H1 (cell line): Measurements from ENCODE around the gene SCGB2B2. TPM values are rescaled to one million over a fixed set of nuclear protein-coding genes. Genes with fewer than 3 reads are reported as not detected.

ENCODE experiments used
- CTCF ChIA-PET: fragments of 300-600 bp; sonication (Branson Sonifier 250); formaldehyde crosslinking; loops from one replicate; lab custom pipeline; 2021; ENCODE audit not compliant: partially characterized antibody; lab: Charles Lee
- POLR2A ChIA-PET: fragments of 300-600 bp; sonication (Branson Sonifier 250); formaldehyde crosslinking; loops from one replicate; lab custom pipeline; 2021; ENCODE audit warnings: inconsistent platforms; ENCODE audit not compliant: partially characterized antibody; lab: Charles Lee
- DNase-seq, 2 experiments: peaks; one replicate each; pipeline versions ENCODE4 v3.0.0 to v3.0.0-alpha.2; 2010 to 2022; ENCODE audit warnings: low spot score in 2 of 2, low read depth in 1 of 2, mixed read lengths in 1 of 2
- FAIRE-seq: peaks from 2 replicates; lab custom pipeline; 2011; peaks lifted over from hg19 to GRCh38; lab: Jason Lieb, UNC
- H2AFZ ChIP-seq: 2 replicates; pipeline ENCODE4 v1.8.1; 2012; ENCODE audit warnings: low read length, inconsistent platforms
- H2AK5ac ChIP-seq: 2 replicates; pipeline ENCODE4 v1.6.1; 2013; ENCODE audit warnings: low read depth, low read length
- H2BK120ac ChIP-seq: replicated peaks from 2 replicates; pipeline ENCODE3; 2013; ENCODE audit warnings: low read depth, low read length, inconsistent platforms
- H2BK12ac ChIP-seq: 2 replicates; pipeline ENCODE4 v1.6.1; 2013; ENCODE audit warnings: low read depth, low read length
- H2BK15ac ChIP-seq: 2 replicates; pipeline ENCODE4 v1.6.1; 2013; ENCODE audit warnings: low read length
- H2BK20ac ChIP-seq: 2 replicates; pipeline ENCODE4 v1.6.1; 2013; ENCODE audit warnings: low read length
- H2BK5ac ChIP-seq: 2 replicates; pipeline ENCODE4 v1.6.1; 2013; ENCODE audit warnings: low read depth, low read length
- H3K14ac ChIP-seq: 2 replicates; pipeline ENCODE4 v1.6.1; 2013; ENCODE audit warnings: inconsistent platforms; ENCODE audit not compliant: insufficient read length
- H3K18ac ChIP-seq: 2 replicates; pipeline ENCODE4 v1.6.1; 2013; ENCODE audit warnings: low read length; ENCODE audit errors: extremely low read depth
- H3K23ac ChIP-seq: 2 replicates; pipeline ENCODE4 v1.6.1; 2013; ENCODE audit warnings: inconsistent platforms; ENCODE audit not compliant: insufficient read length
- H3K23me2 ChIP-seq: 2 replicates; pipeline ENCODE4 v1.6.1; 2013; ENCODE audit warnings: low read depth, low read length
- H3K27ac ChIP-seq: 2 replicates; pipeline ENCODE4 v1.6.1; 2011; ENCODE audit warnings: low read depth, low read length, inconsistent platforms
- H3K27me3 ChIP-seq, 4 experiments: replicated peaks in 1 of 4; 1 replicate in 1 of 4; 2 replicates in 3 of 4; pipeline versions ENCODE4 v1.6.1 to v1.8.1; 2011 to 2013; ENCODE audit warnings: low read length in 3 of 4, mild to moderate bottlenecking in 3 of 4, inconsistent platforms in 2 of 4, mixed read lengths in 2 of 4, moderate library complexity in 1 of 4; ENCODE audit not compliant: control insufficient read depth in 3 of 4, insufficient read depth in 3 of 4; ENCODE audit errors: extremely low read depth in 1 of 4
- H3K36me3 ChIP-seq, 4 experiments: 2 replicates each; pipeline versions ENCODE4 v1.6.1 to v1.8.1; 2011 to 2013; ENCODE audit warnings: mild to moderate bottlenecking in 4 of 4, low read length in 3 of 4, moderate library complexity in 2 of 4, control low read depth in 1 of 4, inconsistent platforms in 1 of 4; ENCODE audit not compliant: insufficient read depth in 4 of 4, control insufficient read depth in 2 of 4
- H3K4ac ChIP-seq: replicated peaks from 2 replicates; pipeline ENCODE3; 2013; ENCODE audit warnings: low read length, low read depth, mixed read lengths, inconsistent platforms; ENCODE audit not compliant: insufficient read length
- H3K4me1 ChIP-seq, 4 experiments: replicated peaks in 1 of 4; 1 replicate in 1 of 4; 2 replicates in 3 of 4; pipeline versions ENCODE4 v1.6.1 to v1.8.1; 2011 to 2013; ENCODE audit warnings: low read length in 3 of 4, inconsistent platforms in 2 of 4, mixed read lengths in 1 of 4; ENCODE audit not compliant: insufficient read depth in 4 of 4, control insufficient read depth in 3 of 4
- H3K4me2 ChIP-seq, 2 experiments: 2 replicates each; pipeline versions ENCODE4 v1.6.1 to v1.8.1; 2011 to 2013; ENCODE audit warnings: low read depth in 2 of 2, low read length in 2 of 2, control low read depth in 1 of 2, inconsistent platforms in 1 of 2, mild to moderate bottlenecking in 1 of 2; ENCODE audit not compliant: insufficient read depth in 1 of 2
- H3K4me3 ChIP-seq, 4 experiments: fragments of 200-600, 300-600 bp in 1 of 4; sonication (generic), shearing (Covaris generic), sonication (Bioruptor Twin) in 1 of 4; 2 replicates each; pipeline versions ENCODE4 v1.5.1 to v1.8.1; 2011 to 2016; ENCODE audit warnings: low read length in 4 of 4, low read depth in 3 of 4, control low read depth in 2 of 4, inconsistent platforms in 2 of 4, mild to moderate bottlenecking in 2 of 4, mixed read lengths in 1 of 4, moderate library complexity in 1 of 4; ENCODE audit not compliant: insufficient read depth in 2 of 4; ENCODE audit errors: extremely low read depth in 1 of 4
- H3K56ac ChIP-seq: replicated peaks from 2 replicates; pipeline ENCODE3; 2013; ENCODE audit warnings: low read depth, mild to moderate bottlenecking, mixed read lengths, low read length, inconsistent platforms; ENCODE audit not compliant: insufficient read length
- H3K79me1 ChIP-seq: 2 replicates; pipeline ENCODE4 v1.6.1; 2013; ENCODE audit warnings: low read depth, low read length, control low read depth
- H3K79me2 ChIP-seq, 2 experiments: 2 replicates each; pipeline versions ENCODE4 v1.6.1 to v1.8.1; 2012 to 2013; ENCODE audit warnings: low read length in 2 of 2, mild to moderate bottlenecking in 2 of 2, inconsistent platforms in 1 of 2; ENCODE audit not compliant: insufficient read depth in 2 of 2, control insufficient read depth in 1 of 2
- H3K9ac ChIP-seq, 4 experiments: replicated peaks in 1 of 4; 1 replicate in 1 of 4; 2 replicates in 3 of 4; pipeline versions ENCODE4 v1.6.1 to v1.8.1; 2011 to 2013; ENCODE audit warnings: low read depth in 3 of 4, low read length in 3 of 4, control low read depth in 2 of 4, mild to moderate bottlenecking in 2 of 4, moderate library complexity in 2 of 4, inconsistent platforms in 1 of 4; ENCODE audit errors: extremely low read depth in 1 of 4
- H3K9me3 ChIP-seq, 2 experiments: 2 replicates each; pipeline versions ENCODE4 v1.6.1 to v1.8.1; 2012 to 2013; ENCODE audit warnings: mild to moderate bottlenecking in 2 of 2, moderate library complexity in 2 of 2, control low read depth in 1 of 2, inconsistent platforms in 1 of 2, low read depth in 1 of 2, low read length in 1 of 2, mixed read lengths in 1 of 2; ENCODE audit not compliant: insufficient read depth in 2 of 2
- H4K20me1 ChIP-seq, 2 experiments: replicated peaks in 1 of 2; 2 replicates each; pipeline versions ENCODE3 to v1.8.1; 2011 to 2013; ENCODE audit warnings: inconsistent platforms in 2 of 2, low read length in 2 of 2, mild to moderate bottlenecking in 1 of 2; ENCODE audit not compliant: insufficient read depth in 2 of 2, control insufficient read depth in 1 of 2
- H4K5ac ChIP-seq: 2 replicates; pipeline ENCODE4 v1.6.1; 2013; ENCODE audit warnings: low read length, low read depth, mixed read lengths, inconsistent platforms; ENCODE audit not compliant: insufficient read length
- H4K8ac ChIP-seq: 2 replicates; pipeline ENCODE4 v1.8.0; 2013; ENCODE audit warnings: mild to moderate bottlenecking, moderate library complexity, low read length, inconsistent platforms; ENCODE audit not compliant: insufficient read depth; ENCODE audit errors: extremely low read depth
- H4K91ac ChIP-seq: replicated peaks from 2 replicates; pipeline ENCODE3; 2013; ENCODE audit warnings: low read length, mixed read lengths, inconsistent platforms; ENCODE audit not compliant: insufficient read length
- CREB1 ChIP-seq: IDR thresholded peaks from 2 replicates; pipeline ENCODE4 v1.6.1; 2012; ENCODE audit warnings: inconsistent platforms
- HDAC6 ChIP-seq: IDR thresholded peaks from one replicate; pipeline ENCODE4 v1.7.1; 2012; ENCODE audit warnings: low read depth, mild to moderate bottlenecking, inconsistent platforms, low read length, moderate library complexity
- KDM4A ChIP-seq: IDR thresholded peaks from one replicate; pipeline ENCODE4 v1.7.1; 2012; ENCODE audit warnings: low read depth, mild to moderate bottlenecking, moderate library complexity, low read length, inconsistent platforms; ENCODE audit not compliant: severe bottlenecking
- KDM5A ChIP-seq: fragments of 200-600 bp; IDR thresholded peaks from 2 replicates; pipeline ENCODE4 v1.7.1; 2012; ENCODE audit warnings: mild to moderate bottlenecking, low read length, inconsistent platforms, mixed read lengths
- NANOG ChIP-seq: IDR thresholded peaks from 2 replicates; pipeline ENCODE4 v1.6.1; 2011; ENCODE audit warnings: low read length, low read depth, mild to moderate bottlenecking, inconsistent platforms; ENCODE audit not compliant: insufficient read depth, poor library complexity, severe bottlenecking
- SIRT6 ChIP-seq: IDR thresholded peaks from one replicate; pipeline ENCODE4 v1.7.1; 2012; ENCODE audit warnings: low read length, inconsistent platforms
- TBP ChIP-seq: IDR thresholded peaks from 2 replicates; pipeline ENCODE4 v1.6.1; 2011; ENCODE audit warnings: low read depth, low read length, improper control_type of control experiment
- TEAD4 ChIP-seq: IDR thresholded peaks from 2 replicates; pipeline ENCODE4 v1.6.1; 2012; ENCODE audit warnings: low read depth, low read length, inconsistent platforms, mixed read lengths
- WGBS, 2 experiments: shearing (Covaris generic) in 1 of 2; methylation state at CpG; one replicate each; pipeline versions ENCODE4 v1.1.6 to v1.1.7; 2013 to 2015; ENCODE audit warnings: low lambda C conversion rate in 2 of 2, mixed read lengths in 2 of 2, inconsistent platforms in 1 of 2, low coverage in 1 of 2, missing lambda C conversion rate in 1 of 2; ENCODE audit not compliant: insufficient replicate concordance in 2 of 2, insufficient coverage in 1 of 2, insufficient read length in 1 of 2; ENCODE audit errors: extremely low coverage in 1 of 2, missing lambda C conversion rate in 1 of 2; 5-methylcytosine and 5-hydroxymethylcytosine counted together
- polyA plus RNA-seq, 7 experiments: library from polyadenylated mRNA; depleted of rRNA in 3 of 7; stranded (reverse) in 5 of 7; unstranded in 2 of 7; fragments of >200 nt in 5 of 7; fragments of 200-250 nt in 2 of 7; gene quantifications; 1 replicate in 5 of 7; 2 replicates in 1 of 7; 4 replicates in 1 of 7; pipeline versions ENCODE4 v1.2.1 to v1.2.3, GENCODE V29; 2011 to 2013; ENCODE audit warnings: missing spikeins in 2 of 7, mixed read lengths in 2 of 7
- total RNA-seq: library from RNA; stranded (reverse); fragmentation: NEBNext Ultra II Directional; extraction: Animal tissue kit (Norgen Biotek cat#: 25700); gene quantifications from 2 replicates; pipeline ENCODE4 v1.2.1, GENCODE V29; 2021
- TF ChIP-seq, protein P1 (sequence below): IDR thresholded peaks from 2 replicates; pipeline ENCODE4 v1.6.1; 2011; ENCODE audit warnings: low read length, improper control_type of control experiment
- TF ChIP-seq, protein P2 (sequence below), 3 experiments: IDR thresholded peaks; 1 replicate in 2 of 3; 2 replicates in 1 of 3; pipeline versions ENCODE4 v1.5.1 to v1.6.1; 2011; ENCODE audit warnings: low read length in 3 of 3, mild to moderate bottlenecking in 3 of 3, inconsistent platforms in 2 of 3, low read depth in 1 of 3, moderate library complexity in 1 of 3; ENCODE audit not compliant: insufficient read depth in 1 of 3; ENCODE audit errors: control extremely low read depth in 1 of 3

SCGB2B2 gene
- total and polyA plus RNA-seq, 2 of the 8 experiments (the other 6 are each of a cell fraction or from before 2014, with no cell fraction given), result 0.09 TPM; not detected in 1

DNA sequence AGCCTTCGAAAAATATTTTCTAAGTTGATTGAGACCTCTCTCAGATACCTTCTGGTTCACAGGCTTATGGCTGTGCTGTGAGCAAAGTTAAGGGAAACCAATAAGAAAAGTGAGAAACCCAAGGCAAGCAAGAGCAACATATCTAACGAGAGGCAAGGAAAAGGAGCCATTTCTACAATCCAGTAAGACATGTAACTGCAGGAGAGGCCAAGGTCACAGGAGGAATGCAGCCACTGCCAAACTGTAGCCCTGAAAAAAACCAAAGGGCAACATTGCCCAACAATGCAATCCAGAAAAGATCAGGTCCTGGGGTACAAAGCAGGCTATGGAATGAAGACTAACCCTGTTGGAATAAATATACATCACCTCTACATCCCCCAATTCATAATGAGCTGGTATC is 21.3 kb downstream of the SCGB2B2 start:
- no peak overlapping the region for H2BK5ac ChIP-seq
- H4K8ac ChIP-seq, result no peak overlapping the region
- no peaks in the 10 kb centered on the region for H3K27me3 ChIP-seq
- peaks cover 21 to 25% of the 10 kb centered on the region in 2 experiments for H3K9me3 ChIP-seq
- H3K14ac ChIP-seq, result no peak overlapping the region
- H3K27ac ChIP-seq, result no peak overlapping the region
- no peak overlapping the region for H4K5ac ChIP-seq
- H2BK15ac ChIP-seq, result no peak overlapping the region
- no peak overlapping the region for H3K4me2 ChIP-seq
- H3K4ac ChIP-seq, result no peak overlapping the region
- no peak overlapping the region for H4K91ac ChIP-seq
- no peak overlapping the region for H2AFZ ChIP-seq
- POLR2A ChIA-PET, result no interaction called here
- DNase-seq, result no peak
- H3K9ac ChIP-seq, result no peak overlapping the region
- no peak overlapping the region for H2BK120ac ChIP-seq
- H3K79me2 ChIP-seq, result no peaks in the 10 kb centered on the region
- 81% methylated on average over 2 of the region's 2 CpGs; no CpG with 5 or more reads in 1 of the 2 experiments for WGBS, 2 experiments
- no peaks in the 10 kb centered on the region for H3K36me3 ChIP-seq
- FAIRE-seq, result no peak
- H3K4me3 ChIP-seq, result no peak overlapping the region
- H3K23me2 ChIP-seq, result no peaks in the 10 kb centered on the region
- no peak overlapping the region for H2BK12ac ChIP-seq
- no peak overlapping the region for H3K23ac ChIP-seq
- H2AK5ac ChIP-seq, result no peak overlapping the region
- no peak overlapping the region for H3K18ac ChIP-seq
- no peak overlapping the region for H3K56ac ChIP-seq
- CTCF ChIA-PET, result interaction anchor here (1.1 kb wide), 1 partner anchor 16 kb away, joined by 4 read pairs; no protein-coding TSS in a partner anchor
- H3K79me1 ChIP-seq, result no peaks in the 10 kb centered on the region
- H4K20me1 ChIP-seq, result no peaks in the 10 kb centered on the region
- H2BK20ac ChIP-seq, result no peak overlapping the region
- H3K4me1 ChIP-seq, result no peaks in the 10 kb centered on the region
- TF ChIP-seq TEAD4, result no peak
- TF ChIP-seq TBP, result no peak
- no peak for TF ChIP-seq CREB1
- TF ChIP-seq NANOG, result no peak
- TF ChIP-seq KDM5A, result no peak
- TF ChIP-seq KDM4A, result no peak
- no peak for TF ChIP-seq HDAC6
- TF ChIP-seq, protein P1, sequence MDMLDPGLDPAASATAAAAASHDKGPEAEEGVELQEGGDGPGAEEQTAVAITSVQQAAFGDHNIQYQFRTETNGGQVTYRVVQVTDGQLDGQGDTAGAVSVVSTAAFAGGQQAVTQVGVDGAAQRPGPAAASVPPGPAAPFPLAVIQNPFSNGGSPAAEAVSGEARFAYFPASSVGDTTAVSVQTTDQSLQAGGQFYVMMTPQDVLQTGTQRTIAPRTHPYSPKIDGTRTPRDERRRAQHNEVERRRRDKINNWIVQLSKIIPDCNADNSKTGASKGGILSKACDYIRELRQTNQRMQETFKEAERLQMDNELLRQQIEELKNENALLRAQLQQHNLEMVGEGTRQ, result no peak
- no peak for TF ChIP-seq SIRT6
- TF ChIP-seq, protein P2, sequence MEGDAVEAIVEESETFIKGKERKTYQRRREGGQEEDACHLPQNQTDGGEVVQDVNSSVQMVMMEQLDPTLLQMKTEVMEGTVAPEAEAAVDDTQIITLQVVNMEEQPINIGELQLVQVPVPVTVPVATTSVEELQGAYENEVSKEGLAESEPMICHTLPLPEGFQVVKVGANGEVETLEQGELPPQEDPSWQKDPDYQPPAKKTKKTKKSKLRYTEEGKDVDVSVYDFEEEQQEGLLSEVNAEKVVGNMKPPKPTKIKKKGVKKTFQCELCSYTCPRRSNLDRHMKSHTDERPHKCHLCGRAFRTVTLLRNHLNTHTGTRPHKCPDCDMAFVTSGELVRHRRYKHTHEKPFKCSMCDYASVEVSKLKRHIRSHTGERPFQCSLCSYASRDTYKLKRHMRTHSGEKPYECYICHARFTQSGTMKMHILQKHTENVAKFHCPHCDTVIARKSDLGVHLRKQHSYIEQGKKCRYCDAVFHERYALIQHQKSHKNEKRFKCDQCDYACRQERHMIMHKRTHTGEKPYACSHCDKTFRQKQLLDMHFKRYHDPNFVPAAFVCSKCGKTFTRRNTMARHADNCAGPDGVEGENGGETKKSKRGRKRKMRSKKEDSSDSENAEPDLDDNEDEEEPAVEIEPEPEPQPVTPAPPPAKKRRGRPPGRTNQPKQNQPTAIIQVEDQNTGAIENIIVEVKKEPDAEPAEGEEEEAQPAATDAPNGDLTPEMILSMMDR (IDR thresholded peaks at IDR 0.05; ENCODE audit: control extremely low read depth in 1 of 3, insufficient read depth in 1 of 3, low read depth in 1 of 3, low read length in 3 of 3), result no peak
